ENCODE measurements around the gene ADGRF5. TPM values are rescaled to one million over a fixed set of nuclear protein-coding genes. Genes with fewer than 3 reads are reported as not detected.

The ADGRF5 gene
- total RNA-seq, result 10.1 TPM

- DNase-seq (ENCODE audit: low spot score), result no peak
These were observed at the start of gene ADGRF5 for GRCh38 chr6:46921731-46922130. Gene ADGRF5, minus strand, starts transcription at chr6:46921938. Its CDS starts 15,176 bp downstream, at chr6:46906762.

- DNase-seq (ENCODE audit: low spot score), result no peak
These were observed 47.5 kb upstream of the ADGRF5 start for GRCh38 chr6:46969206-46969605.

- no peak for DNase-seq (ENCODE audit: low spot score)
These were observed 46.1 kb upstream of the ADGRF5 start for GRCh38 chr6:46967826-46968349.

- DNase-seq (ENCODE audit: low spot score), result no peak
These were observed 43.2 kb upstream of the ADGRF5 start for GRCh38 chr6:46964716-46965519.

GRCh38 chr6:46963626-46964025, 41.9 kb upstream of the ADGRF5 start:
- DNase-seq (ENCODE audit: low spot score), result no peak

GRCh38 chr6:46963039-46963438, 41.3 kb upstream of the ADGRF5 start:
- no peak for DNase-seq (ENCODE audit: low spot score)

- DNase-seq (ENCODE audit: low spot score), result no peak
These were observed 40.0 kb upstream of the ADGRF5 start for GRCh38 chr6:46961711-46962110.

- DNase-seq (ENCODE audit: low spot score), result no peak
These were observed 39.5 kb upstream of the ADGRF5 start for GRCh38 chr6:46961232-46961631.

GRCh38 chr6:46959419-46959818, 37.7 kb upstream of the ADGRF5 start:
- DNase-seq (ENCODE audit: low spot score), result no peak

- DNase-seq (ENCODE audit: low spot score), result no peak
These were observed 34.7 kb upstream of the ADGRF5 start for GRCh38 chr6:46956409-46956808.

- DNase-seq (ENCODE audit: low spot score), result no peak
These were observed 33.2 kb upstream of the ADGRF5 start for GRCh38 chr6:46954837-46955451.

GRCh38 chr6:46953921-46954320, 32.2 kb upstream of the ADGRF5 start:
- DNase-seq (ENCODE audit: low spot score), result no peak

- peak; percentile 16 for DNase-seq (ENCODE audit: low spot score)
These were observed 28.0 kb upstream of the ADGRF5 start for GRCh38 chr6:46949632-46950280.

GRCh38 chr6:46948699-46949098, 27.0 kb upstream of the ADGRF5 start:
- no peak for DNase-seq (ENCODE audit: low spot score)

- no peak for DNase-seq (ENCODE audit: low spot score)
These were observed 25.8 kb upstream of the ADGRF5 start for GRCh38 chr6:46947497-46947896.

GRCh38 chr6:46940433-46941226, 18.9 kb upstream of the ADGRF5 start:
- no peak for DNase-seq (ENCODE audit: low spot score)

GRCh38 chr6:46937642-46938041, 15.9 kb upstream of the ADGRF5 start:
- DNase-seq (ENCODE audit: low spot score), result no peak

- no peak for DNase-seq (ENCODE audit: low spot score)
These were observed 13.9 kb upstream of the ADGRF5 start for GRCh38 chr6:46935687-46936086.

GRCh38 chr6:46933751-46934150, 12.0 kb upstream of the ADGRF5 start:
- no peak for DNase-seq (ENCODE audit: low spot score)

- DNase-seq (ENCODE audit: low spot score), result no peak
These were observed 11.0 kb upstream of the ADGRF5 start for GRCh38 chr6:46932526-46933319.

GRCh38 chr6:46931416-46931815, 9.7 kb upstream of the ADGRF5 start:
- no peak for DNase-seq (ENCODE audit: low spot score)

Measured in mucosa of gallbladder (tissue), 1 donor.